Esophagus mucosa (tissue), 1 donor: ENCODE measurements around the gene ZNF30. TPM values are rescaled to one million over a fixed set of nuclear protein-coding genes. Genes with fewer than 3 reads are reported as not detected.
"Not testable (repeated sequence)": the region's sequence is repeated elsewhere in the genome, so short reads cannot be mapped to it uniquely, and the experiment has no call there.

ENCODE experiments used
- ATAC-seq: fragments of 200-7000 bp; cut with Tn5 transposase; one replicate; pipeline ENCODE4 v1.9.1; 2020
- total RNA-seq: library from RNA; stranded (reverse); gene quantifications from one replicate; pipeline ENCODE4 v1.2.4, GENCODE V29; 2023
- donor health status: DM: yes; HTN: yes; CAD: no.

Gene ZNF30
- total RNA-seq, 1 donor from 2014 or later: 1.4 TPM

- no peak for ATAC-seq
Observed at GRCh38 chr19:34960940-34961679, 34.4 kb downstream of the ZNF30 start.

DNA sequence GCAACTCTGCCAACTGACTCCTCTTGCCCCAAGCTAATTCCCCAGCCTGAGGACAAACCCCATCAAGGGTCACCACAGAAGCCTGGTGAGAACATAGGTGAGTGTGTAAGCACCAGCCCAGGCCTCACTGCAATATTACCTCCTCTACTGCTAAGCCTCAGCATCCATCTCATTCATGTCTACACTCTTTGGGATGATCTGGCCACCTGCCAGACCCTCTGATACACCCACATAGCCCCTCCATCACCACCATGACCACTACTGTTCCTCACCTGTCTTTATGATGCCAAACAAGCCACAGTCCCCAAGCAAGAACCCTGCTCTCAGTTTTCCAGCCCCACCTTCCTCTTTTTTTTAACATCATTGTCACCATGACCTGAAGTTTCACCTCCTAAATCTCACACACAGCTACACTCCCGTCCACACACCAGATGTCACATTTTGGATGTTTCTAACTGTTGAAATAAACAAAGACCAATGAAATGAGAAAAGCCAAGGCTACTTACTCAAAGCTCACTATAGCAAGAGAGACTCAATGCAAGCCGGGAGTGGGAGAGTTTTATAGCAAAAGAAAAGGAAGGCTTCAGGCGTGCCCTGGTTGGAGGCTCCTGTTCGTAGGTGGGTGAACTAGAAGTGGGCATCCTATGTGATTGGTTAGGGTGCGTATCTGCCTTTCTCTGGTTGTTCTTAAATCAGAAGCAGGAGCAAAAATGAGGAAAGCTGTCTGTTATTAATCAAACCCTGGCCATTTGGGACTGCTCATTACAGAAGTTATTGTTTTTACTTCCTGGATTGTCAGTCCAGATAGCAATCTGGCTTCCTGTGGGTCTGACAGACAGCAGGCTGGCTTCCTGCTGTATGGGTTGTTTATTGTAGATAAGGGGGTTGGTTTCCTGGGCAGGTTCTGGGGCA is 35.3 kb downstream of the ZNF30 start:
- no peak for ATAC-seq

DNA sequence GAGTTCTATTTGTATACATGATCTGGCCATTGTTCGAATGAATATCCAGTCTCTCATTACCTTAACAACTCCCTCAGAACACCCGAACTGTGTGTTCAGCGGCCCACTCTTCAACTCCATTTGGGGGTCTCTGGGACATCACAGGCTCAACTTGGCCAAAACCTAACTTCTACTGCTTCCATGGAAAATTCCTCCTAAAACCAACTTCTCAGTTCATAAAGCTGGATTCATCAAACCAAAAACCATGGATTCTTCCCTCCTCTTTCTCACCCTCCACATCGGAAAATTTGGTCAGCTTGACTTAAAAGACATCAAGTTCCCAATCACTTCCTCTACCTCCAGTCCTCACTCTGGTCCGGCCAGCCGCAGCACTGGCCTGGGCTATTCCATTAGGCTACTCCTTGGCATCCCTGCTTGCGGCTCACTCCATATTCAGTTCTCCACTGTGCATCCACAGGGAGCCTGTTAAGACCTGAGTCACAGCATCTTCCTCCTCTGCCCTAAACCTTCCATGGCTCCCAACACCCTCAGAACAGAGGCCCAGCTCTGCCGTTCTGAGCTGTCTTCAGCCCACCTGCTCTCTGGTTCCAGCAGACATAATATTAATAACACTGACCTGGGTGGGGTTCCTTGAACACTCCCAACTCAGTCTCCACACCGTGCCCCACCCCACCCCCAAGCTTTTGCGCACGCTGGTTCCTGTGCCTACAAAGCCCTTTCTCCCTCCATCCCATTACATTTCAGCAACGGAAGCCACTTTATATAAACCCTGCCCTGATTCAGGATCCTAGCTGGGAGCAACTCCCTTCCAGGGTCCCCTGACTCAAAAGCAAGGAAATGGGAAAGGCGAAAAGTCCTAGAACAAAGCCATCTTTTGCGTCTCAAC is 36.2 kb downstream of the ZNF30 start:
- no peak for ATAC-seq

DNA sequence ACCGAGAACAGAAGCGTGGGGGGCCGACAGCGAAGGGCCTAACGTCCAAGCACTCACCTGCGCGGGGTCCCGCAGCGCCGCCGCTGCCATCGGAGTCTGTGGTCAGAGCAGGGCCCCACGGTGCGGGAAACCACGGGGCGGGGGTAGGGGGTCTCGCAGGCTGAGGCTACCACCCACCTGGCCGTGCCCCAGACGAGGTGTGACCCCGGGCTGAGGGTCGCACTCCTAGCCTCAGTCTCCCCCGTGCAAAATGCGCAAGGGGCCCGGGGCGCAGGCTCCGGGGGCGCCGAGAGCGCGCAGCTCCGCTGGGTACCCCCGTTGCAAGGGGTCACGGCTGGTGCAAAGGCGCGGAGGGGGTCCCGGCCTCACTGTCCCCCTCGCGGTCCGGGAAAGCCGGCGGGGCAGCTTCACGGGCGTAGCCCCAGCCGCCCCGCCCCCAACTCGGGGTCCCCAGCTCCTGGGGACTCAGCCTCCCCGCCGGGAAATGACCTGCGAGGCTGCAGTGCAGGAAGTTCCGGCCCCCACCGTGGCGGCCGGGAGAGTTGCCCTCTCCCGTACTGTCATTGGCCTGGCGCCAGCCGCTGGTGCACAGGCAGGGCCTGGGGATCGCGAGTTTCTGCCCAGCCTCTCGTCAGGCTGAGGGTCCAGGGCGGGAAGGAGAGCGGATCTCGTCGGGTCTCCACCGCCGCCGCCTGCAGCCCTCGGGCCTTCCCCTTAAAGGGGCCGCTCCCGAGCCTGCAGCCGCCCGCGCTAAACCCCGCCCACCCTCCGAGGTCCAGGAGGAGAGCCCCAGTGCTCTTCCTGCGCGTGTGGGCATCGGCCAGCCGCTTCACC is 37.1 kb downstream of the ZNF30 start, which contains the start of gene ZNF792:
ZNF792 (minus strand) TSS at position 657 of the 834 bp plus-strand sequence; CDS start at position 90, 567 bp downstream.
- ATAC-seq: peak; percentile 62

DNA sequence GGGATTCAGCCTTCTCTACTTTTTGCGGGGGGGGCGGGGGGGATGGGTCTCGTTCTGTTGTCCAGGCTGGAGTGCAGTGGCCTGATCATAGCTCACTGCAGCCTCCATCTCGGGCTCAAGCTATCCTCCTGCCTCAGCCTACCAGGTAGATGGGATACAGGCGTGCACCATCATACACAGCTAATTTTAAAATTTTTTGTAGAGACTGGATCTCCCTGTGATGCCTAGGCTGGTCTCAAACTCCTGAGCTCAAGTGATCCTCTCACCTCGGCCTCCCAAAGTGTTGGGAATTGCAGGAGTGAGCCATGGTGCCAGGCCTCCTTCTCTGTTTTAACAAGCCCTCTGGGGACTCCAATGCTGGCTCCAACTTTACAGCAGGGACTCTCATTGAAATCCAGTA is 37.9 kb downstream of the ZNF30 start:
- no peak for ATAC-seq

DNA sequence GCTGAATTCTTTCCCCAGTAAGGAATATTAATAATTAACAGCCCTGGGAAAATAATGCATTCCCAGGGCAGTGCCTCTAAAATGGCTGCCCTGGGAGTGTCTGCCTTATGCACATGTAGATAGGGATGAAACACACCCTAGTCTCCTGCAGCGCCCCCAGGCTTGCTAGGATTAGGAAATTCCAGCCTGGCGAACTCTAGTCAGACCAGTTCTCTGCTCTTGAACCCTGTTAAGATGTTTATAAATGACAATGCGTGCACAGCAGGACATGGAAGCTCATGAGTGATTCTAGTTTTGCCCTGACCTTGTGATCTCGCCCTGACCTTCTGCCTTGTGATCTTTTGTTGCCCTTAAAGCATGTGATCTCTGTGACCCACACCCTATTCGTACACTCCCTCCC is 38.8 kb downstream of the ZNF30 start:
- ATAC-seq: not testable (repeated sequence)

DNA sequence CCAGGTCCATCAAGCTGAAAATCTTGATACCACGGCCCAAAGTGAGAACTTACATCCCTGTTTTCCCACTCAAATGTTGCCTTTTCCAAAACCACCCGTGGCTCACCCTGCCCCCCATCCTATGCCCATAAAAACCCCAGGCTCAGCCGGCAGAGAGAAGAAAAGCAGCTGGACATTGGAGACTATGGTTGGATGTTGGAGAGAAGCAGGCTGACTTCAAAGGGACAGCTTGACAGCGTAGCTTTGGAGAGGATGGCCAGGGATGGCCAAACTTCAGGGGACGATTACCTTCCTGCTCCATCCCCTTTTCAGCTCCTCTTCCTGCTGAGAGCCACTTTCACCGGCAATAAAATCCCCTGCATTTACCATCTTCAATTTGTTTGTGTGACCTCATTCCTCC is 40.8 kb downstream of the ZNF30 start:
- no peak for ATAC-seq

DNA sequence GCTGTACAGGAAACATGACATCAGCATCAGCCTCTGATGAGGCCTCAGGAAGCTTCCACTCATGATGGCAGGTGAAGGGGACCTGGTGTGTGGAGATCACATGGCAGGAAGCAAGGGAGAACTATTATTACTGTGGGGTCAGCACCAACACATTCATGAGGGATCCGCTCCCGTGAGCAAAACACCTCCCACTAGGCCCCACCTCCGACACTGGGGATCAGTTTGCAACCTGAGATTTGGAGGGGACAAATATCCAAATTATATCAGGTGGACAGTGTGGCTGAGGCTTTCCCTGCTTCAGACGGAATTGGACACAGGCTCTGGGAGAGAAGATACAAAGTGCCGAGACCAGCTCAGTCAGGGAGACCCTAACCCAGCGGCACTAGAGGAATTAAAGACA is 43.0 kb downstream of the ZNF30 start:
- no peak for ATAC-seq

GRCh38 chr19:34970185-34970780 is 43.6 kb downstream of the ZNF30 start:
- ATAC-seq: not testable (repeated sequence)

- no peak for ATAC-seq
Observed at GRCh38 chr19:34972163-34972705, 45.5 kb downstream of the ZNF30 start.

DNA sequence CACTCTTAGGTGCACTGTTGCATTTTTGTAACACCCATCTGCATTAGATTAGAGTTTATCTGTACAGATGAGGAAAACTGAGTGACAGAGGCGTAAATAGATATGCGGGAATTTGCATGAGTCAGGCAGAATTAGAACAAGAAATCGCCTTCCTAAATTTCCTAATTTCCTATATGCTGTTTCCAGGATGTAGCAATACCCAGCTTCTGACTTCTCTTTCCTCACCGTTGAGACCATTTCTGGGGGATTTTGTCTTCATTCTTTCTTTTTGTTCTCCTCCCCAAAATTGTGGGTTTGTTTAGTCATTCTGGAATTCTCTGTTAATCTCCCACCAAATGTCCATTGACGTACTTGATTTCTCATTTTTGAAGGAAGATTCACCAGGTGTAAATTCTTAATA is 47.9 kb downstream of the ZNF30 start:
- no peak for ATAC-seq

GRCh38 chr19:34975056-34975455 is 48.4 kb downstream of the ZNF30 start:
- no peak for ATAC-seq

GRCh38 chr19:34976611-34977010 is 49.9 kb downstream of the ZNF30 start:
- no peak for ATAC-seq

DNA sequence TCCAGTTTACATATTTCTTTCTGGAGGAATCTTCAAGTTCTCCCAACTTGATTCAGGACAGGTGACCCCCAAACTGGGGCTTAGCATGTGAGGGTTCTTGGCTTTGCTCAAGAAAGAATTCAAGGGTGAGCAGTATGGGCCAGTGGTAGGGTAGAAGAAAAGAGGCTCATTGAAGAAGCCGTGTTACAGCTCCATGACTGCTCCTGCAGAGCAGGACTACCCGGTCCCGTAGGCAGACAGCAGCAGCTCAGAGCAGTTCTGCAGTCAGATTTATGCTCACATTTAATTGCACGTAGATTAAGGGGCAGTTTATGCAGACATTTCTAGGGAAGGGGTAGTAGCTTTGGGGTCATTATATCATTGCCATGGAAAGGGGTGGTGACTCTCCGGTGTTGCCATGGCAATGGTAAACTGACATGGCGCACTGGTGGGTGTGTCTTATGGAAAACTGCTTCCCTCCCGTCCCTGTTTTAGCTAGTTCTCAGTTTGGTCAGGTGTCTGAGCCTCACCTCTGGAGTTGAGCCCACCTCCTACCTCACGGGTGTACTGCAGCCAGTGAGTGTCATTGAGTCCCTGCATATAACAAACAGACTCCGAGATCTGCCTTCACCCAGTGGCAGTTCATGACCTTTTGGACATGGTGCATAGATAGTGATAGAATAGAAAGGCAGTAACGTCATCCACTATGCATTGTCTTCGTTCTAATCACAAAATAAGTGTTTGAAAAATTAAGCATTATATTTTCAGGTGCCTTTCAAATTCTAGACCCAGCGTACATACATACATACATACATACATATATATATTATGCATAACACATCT is 53.3 kb downstream of the ZNF30 start:
- ATAC-seq: no peak

DNA sequence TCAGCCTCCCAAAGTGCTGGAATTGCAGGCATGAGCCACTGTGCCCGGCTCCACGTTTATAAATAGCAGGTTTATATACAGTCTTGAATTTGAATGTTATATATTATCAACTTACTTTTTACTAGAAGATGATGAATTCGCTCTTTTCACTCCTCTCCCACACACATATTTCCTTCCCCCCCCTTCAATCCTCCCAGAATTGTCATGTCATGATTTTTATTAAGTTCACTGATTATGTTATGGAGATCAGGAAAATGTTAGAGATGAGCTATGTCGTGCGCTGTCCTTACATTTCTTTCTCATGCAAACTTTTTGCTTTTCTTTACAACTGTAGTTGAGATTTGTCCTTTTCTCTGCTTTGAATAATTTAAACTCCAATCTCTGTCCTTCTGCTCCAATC is 55.6 kb downstream of the ZNF30 start:
- ATAC-seq: no peak

GRCh38 chr19:34983786-34984185 is 57.1 kb downstream of the ZNF30 start:
- no peak for ATAC-seq

GRCh38 chr19:34984287-34984686 is 57.6 kb downstream of the ZNF30 start:
- ATAC-seq: no peak

GRCh38 chr19:34985249-34986022 is 58.7 kb downstream of the ZNF30 start:
- peak; percentile 52 for ATAC-seq

DNA sequence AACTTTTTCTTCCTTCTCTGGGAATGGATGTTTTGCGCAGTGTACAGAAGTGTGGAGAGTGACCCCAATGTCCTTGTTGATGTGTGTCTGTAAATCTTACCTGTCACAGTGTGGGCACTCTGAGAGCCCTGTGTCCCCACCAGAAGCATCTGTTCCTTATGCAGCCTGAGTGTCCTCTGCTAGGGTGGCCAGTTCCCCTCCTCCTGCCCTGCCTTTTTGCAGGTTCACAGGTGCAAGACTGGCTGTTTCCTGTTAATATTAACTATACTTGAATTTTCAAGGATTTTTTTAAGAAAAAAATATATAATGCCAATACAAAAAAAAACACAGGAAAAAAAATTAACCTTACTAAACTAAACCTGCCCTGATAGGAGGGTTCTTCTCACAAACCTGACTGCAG is 61.4 kb downstream of the ZNF30 start:
- no peak for ATAC-seq
